Measurements from ENCODE around the gene CENPB.

Gene CENPB

GRCh38 chr20:3798908-3799248 is 12.3 kb upstream of the CENPB start:
- no peaks in the 10 kb centered on the region for H4K20me1 ChIP-seq (ENCODE audit: insufficient read depth)
- H3K36me3 ChIP-seq (ENCODE audit: insufficient read depth) = no peaks in the 10 kb centered on the region
- peak overlapping the region; percentile 95; the same call in 1 of the 2 replicates for H3K4me2 ChIP-seq
- no peak overlapping the region for H2AFZ ChIP-seq (ENCODE audit: low read depth)
- H3K4me3 ChIP-seq (IDR thresholded peaks at IDR 0.05; ENCODE audit: insufficient read depth, low read depth, low read length) = no peak overlapping the region
- TF ChIP-seq CTCF (conservative IDR thresholded peaks at IDR 0.05; ENCODE audit: low read depth, low read length) = no peak
- H3K27me3 ChIP-seq (ENCODE audit: insufficient read depth, low read depth) = no peaks in the 10 kb centered on the region
- H3K4me1 ChIP-seq (ENCODE audit: low read depth, poor library complexity, severe bottlenecking) = peaks cover 18% of the 10 kb centered on the region
- H3K27ac ChIP-seq = no peak overlapping the region
- H3K9ac ChIP-seq = no peak overlapping the region
- peaks cover 7% of the 10 kb centered on the region; the same call in 1 of the 2 replicates for H3K79me2 ChIP-seq (ENCODE audit: insufficient read depth, low read depth)

GRCh38 chr20:3798373-3798768 is 11.8 kb upstream of the CENPB start:
- H3K4me1 ChIP-seq (ENCODE audit: low read depth, poor library complexity, severe bottlenecking) = peaks cover 18% of the 10 kb centered on the region
- H3K79me2 ChIP-seq (ENCODE audit: insufficient read depth, low read depth) = peaks cover 7% of the 10 kb centered on the region; the same call in 1 of the 2 replicates
- no peak for TF ChIP-seq CTCF (conservative IDR thresholded peaks at IDR 0.05; ENCODE audit: low read depth, low read length)
- no peaks in the 10 kb centered on the region for H3K27me3 ChIP-seq (ENCODE audit: insufficient read depth, low read depth)
- peak overlapping the region; percentile 95; the same call in 1 of the 2 replicates for H3K4me2 ChIP-seq
- H2AFZ ChIP-seq (ENCODE audit: low read depth) = no peak overlapping the region
- no peaks in the 10 kb centered on the region for H3K36me3 ChIP-seq (ENCODE audit: insufficient read depth)
- H3K9ac ChIP-seq = peak overlapping the region; percentile 53; the same call in 1 of the 2 replicates
- no peak overlapping the region for H3K4me3 ChIP-seq (IDR thresholded peaks at IDR 0.05; ENCODE audit: insufficient read depth, low read depth, low read length)
- no peaks in the 10 kb centered on the region for H4K20me1 ChIP-seq (ENCODE audit: insufficient read depth)
- peak overlapping the region; percentile 38; the same call in 1 of the 2 replicates for H3K27ac ChIP-seq

- H2AFZ ChIP-seq (ENCODE audit: low read depth) = peak overlapping the region; percentile 26; the same call in 1 of the 2 replicates
- no peak for TF ChIP-seq CTCF (conservative IDR thresholded peaks at IDR 0.05; ENCODE audit: low read depth, low read length)
- no peak overlapping the region for H3K4me3 ChIP-seq (IDR thresholded peaks at IDR 0.05; ENCODE audit: insufficient read depth, low read depth, low read length)
- H3K4me2 ChIP-seq = peak overlapping the region; percentile 95
- no peaks in the 10 kb centered on the region for H4K20me1 ChIP-seq (ENCODE audit: insufficient read depth)
- peaks cover 18% of the 10 kb centered on the region for H3K4me1 ChIP-seq (ENCODE audit: low read depth, poor library complexity, severe bottlenecking)
- peak overlapping the region; percentile 38 for H3K27ac ChIP-seq
- no peaks in the 10 kb centered on the region for H3K27me3 ChIP-seq (ENCODE audit: insufficient read depth, low read depth)
- H3K36me3 ChIP-seq (ENCODE audit: insufficient read depth) = no peaks in the 10 kb centered on the region
- H3K9ac ChIP-seq = peak overlapping the region; percentile 53; the same call in 1 of the 2 replicates
- H3K79me2 ChIP-seq (ENCODE audit: insufficient read depth, low read depth) = peaks cover 7% of the 10 kb centered on the region; the same call in 1 of the 2 replicates
Measured at GRCh38 chr20:3797592-3798372, 11.2 kb upstream of the CENPB start.

GRCh38 chr20:3797226-3797545 is 10.6 kb upstream of the CENPB start:
- H2AFZ ChIP-seq (ENCODE audit: low read depth) = no peak overlapping the region
- H3K36me3 ChIP-seq (ENCODE audit: insufficient read depth) = no peaks in the 10 kb centered on the region
- TF ChIP-seq CTCF (conservative IDR thresholded peaks at IDR 0.05; ENCODE audit: low read depth, low read length) = no peak
- H3K79me2 ChIP-seq (ENCODE audit: insufficient read depth, low read depth) = peaks cover 7% of the 10 kb centered on the region; the same call in 1 of the 2 replicates
- peak overlapping the region; percentile 38 for H3K27ac ChIP-seq
- H3K4me3 ChIP-seq (IDR thresholded peaks at IDR 0.05; ENCODE audit: insufficient read depth, low read depth, low read length) = no peak overlapping the region
- peak overlapping the region; percentile 95 for H3K4me2 ChIP-seq
- no peaks in the 10 kb centered on the region for H3K27me3 ChIP-seq (ENCODE audit: insufficient read depth, low read depth)
- peaks cover 18% of the 10 kb centered on the region for H3K4me1 ChIP-seq (ENCODE audit: low read depth, poor library complexity, severe bottlenecking)
- H3K9ac ChIP-seq = peak overlapping the region; percentile 53; the same call in 1 of the 2 replicates
- H4K20me1 ChIP-seq (ENCODE audit: insufficient read depth) = no peaks in the 10 kb centered on the region
